Measurements from ENCODE around the gene ZNF710.

GRCh38 chr15:90035095-90035839, 34.1 kb downstream of the ZNF710 start:
- TF ChIP-seq TAF1 (IDR thresholded peaks at IDR 0.05; ENCODE audit: low read depth) (no peak), FOXM1 (IDR thresholded peaks at IDR 0.05; ENCODE audit: borderline replicate concordance, low read depth) (no peak), MAX (IDR thresholded peaks at IDR 0.05) (no peak), REST (IDR thresholded peaks at IDR 0.05; ENCODE audit: low read depth) (no peak), CEBPB (IDR thresholded peaks at IDR 0.05) (no peak), YY1 (IDR thresholded peaks at IDR 0.05; ENCODE audit: low read depth) (no peak), TCF12 (IDR thresholded peaks at IDR 0.05; ENCODE audit: low read depth) (no peak)
